OCI-LY3 (cell line): ENCODE measurements around the gene GRID1.

ENCODE experiments used
- H2AFZ ChIP-seq: fragments of 200-600, 300-600 bp; shearing (Covaris generic); 2 replicates; pipeline ENCODE4 v1.6.0; 2014; ENCODE audit warnings: antibody characterized with exemption, low read depth, low read length
- H3K27ac ChIP-seq: fragments of 200-600, 300-600 bp; sonication (generic); 2 replicates; pipeline ENCODE4 v1.5.1; 2014; ENCODE audit warnings: mild to moderate bottlenecking, low read length, moderate library complexity, mixed read lengths
- H3K27me3 ChIP-seq: fragments of 200-600, 300-600 bp; sonication (generic); 2 replicates; pipeline ENCODE4 v1.6.1; 2014; ENCODE audit warnings: low read depth, low read length, mixed read lengths
- H3K36me3 ChIP-seq: fragments of 200-600, 300-600 bp; sonication (generic); replicated peaks from 2 replicates; pipeline ENCODE3; 2014; ENCODE audit warnings: low read depth, low read length, mixed read lengths
- H3K4me1 ChIP-seq: fragments of 300-600, 200-600 bp; sonication (generic); 2 replicates; pipeline ENCODE4 v1.6.1; 2014; ENCODE audit warnings: low read length, mixed read lengths
- H3K4me2 ChIP-seq: fragments of 200-600, 300-600 bp; sonication (generic); 2 replicates; pipeline ENCODE4 v1.6.1; 2014; ENCODE audit warnings: low read length, mixed read lengths
- H3K4me3 ChIP-seq: fragments of 300-600, 200-600 bp; sonication (generic); 2 replicates; pipeline ENCODE4 v1.5.1; 2014; ENCODE audit warnings: antibody characterized with exemption, mild to moderate bottlenecking, low read length, moderate library complexity
- H3K79me2 ChIP-seq: fragments of 300-600, 200-600 bp; shearing (Covaris generic); 2 replicates; pipeline ENCODE4 v1.6.1; 2014; ENCODE audit warnings: mild to moderate bottlenecking, low read length, mixed read lengths
- H3K9ac ChIP-seq: fragments of 300-600, 200-600 bp; shearing (Covaris generic); 2 replicates; pipeline ENCODE4 v1.6.0; 2014; ENCODE audit warnings: mild to moderate bottlenecking, low read length, moderate library complexity
- H3K9me3 ChIP-seq: fragments of 200-600, 300-600 bp; shearing (Covaris generic); 2 replicates; pipeline ENCODE4 v1.6.1; 2014; ENCODE audit warnings: low read length, mixed read lengths; ENCODE audit not compliant: insufficient read depth
- H4K20me1 ChIP-seq: fragments of 200-600, 300-600 bp; sonication (generic); 2 replicates; pipeline ENCODE4 v1.6.1; 2016; ENCODE audit warnings: low read length, mixed read lengths; ENCODE audit not compliant: insufficient read depth
- EZH2phosphoT487 ChIP-seq: fragments of 200-600 bp; shearing (Covaris generic); IDR thresholded peaks from 2 replicates; pipeline ENCODE4 v1.6.1; 2018; ENCODE audit warnings: antibody characterized with exemption, mixed run types, low read depth
- TF ChIP-seq, protein P1 (sequence below): fragments of 200-600, 300-600 bp; sonication (generic); IDR thresholded peaks from 2 replicates; pipeline ENCODE4 v1.5.1; 2014; ENCODE audit warnings: antibody characterized with exemption, low read length, low read depth

Gene GRID1

DNA sequence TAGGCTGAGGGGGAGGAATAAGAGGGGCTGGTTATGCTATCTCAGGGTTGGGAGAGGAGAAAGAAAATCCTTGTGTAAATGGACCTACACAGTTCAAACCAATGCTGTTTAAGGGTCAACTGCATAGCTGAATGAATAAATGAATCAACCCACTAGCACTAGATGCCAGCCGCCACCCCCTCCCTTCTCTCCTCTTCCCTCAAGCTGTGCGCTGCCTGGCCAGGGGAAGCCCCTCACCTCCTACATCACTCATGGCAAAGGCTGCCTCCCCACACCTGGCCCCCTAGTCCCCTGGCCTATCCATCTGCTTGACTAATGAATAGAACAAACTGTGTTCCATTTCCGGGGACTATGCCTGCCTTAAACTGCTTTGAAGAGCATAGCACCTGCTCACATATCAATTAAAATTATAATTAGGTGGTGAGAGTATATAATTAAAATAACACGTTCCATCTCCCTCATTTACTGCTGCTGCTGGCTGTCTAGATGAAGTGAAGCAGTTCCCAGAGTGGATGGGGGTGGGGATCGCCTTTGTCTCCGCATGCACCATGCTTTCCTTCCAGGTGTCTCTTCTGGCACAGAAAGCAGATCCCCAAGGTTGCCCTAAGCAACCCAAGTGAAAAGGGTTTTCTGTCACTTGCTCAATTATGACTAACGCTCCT, 32.6 kb downstream of the GRID1 start:
- no peak overlapping the region for H3K9ac ChIP-seq
- TF ChIP-seq, protein P1, sequence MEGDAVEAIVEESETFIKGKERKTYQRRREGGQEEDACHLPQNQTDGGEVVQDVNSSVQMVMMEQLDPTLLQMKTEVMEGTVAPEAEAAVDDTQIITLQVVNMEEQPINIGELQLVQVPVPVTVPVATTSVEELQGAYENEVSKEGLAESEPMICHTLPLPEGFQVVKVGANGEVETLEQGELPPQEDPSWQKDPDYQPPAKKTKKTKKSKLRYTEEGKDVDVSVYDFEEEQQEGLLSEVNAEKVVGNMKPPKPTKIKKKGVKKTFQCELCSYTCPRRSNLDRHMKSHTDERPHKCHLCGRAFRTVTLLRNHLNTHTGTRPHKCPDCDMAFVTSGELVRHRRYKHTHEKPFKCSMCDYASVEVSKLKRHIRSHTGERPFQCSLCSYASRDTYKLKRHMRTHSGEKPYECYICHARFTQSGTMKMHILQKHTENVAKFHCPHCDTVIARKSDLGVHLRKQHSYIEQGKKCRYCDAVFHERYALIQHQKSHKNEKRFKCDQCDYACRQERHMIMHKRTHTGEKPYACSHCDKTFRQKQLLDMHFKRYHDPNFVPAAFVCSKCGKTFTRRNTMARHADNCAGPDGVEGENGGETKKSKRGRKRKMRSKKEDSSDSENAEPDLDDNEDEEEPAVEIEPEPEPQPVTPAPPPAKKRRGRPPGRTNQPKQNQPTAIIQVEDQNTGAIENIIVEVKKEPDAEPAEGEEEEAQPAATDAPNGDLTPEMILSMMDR: no peak
- no peak for TF ChIP-seq EZH2phosphoT487
- no peaks in the 10 kb centered on the region for H3K4me1 ChIP-seq
- no peaks in the 10 kb centered on the region for H3K79me2 ChIP-seq
- H3K9me3 ChIP-seq: no peaks in the 10 kb centered on the region
- H3K4me2 ChIP-seq: no peak overlapping the region
- H4K20me1 ChIP-seq: no peaks in the 10 kb centered on the region
- no peaks in the 10 kb centered on the region for H3K27me3 ChIP-seq
- no peak overlapping the region for H2AFZ ChIP-seq
- H3K36me3 ChIP-seq: no peaks in the 10 kb centered on the region
- no peak overlapping the region for H3K27ac ChIP-seq
- no peak overlapping the region for H3K4me3 ChIP-seq

DNA sequence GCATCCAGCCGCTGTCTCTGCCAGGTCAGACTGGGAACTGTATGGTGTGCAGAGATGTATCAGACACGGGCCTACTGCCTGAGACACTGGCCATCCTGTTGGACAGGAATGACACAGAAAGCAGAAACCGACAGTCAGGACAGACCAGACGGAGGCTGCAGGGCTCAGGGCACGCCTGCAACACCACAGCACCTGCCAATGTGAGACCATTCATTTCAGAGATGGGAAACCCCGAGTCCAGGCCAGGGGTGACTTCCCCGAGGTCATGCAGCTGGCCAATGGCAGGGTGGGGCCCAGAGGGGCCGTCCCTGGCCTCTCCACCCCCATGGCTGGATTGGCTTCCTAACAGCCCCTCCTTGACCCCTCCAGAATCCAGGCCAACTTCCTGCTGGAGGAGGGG, 34.7 kb downstream of the GRID1 start:
- Histone ChIP-seq H3K79me2 (no peaks in the 10 kb centered on the region), H3K9me3 (no peaks in the 10 kb centered on the region), H3K9ac (no peak overlapping the region), H4K20me1 (no peaks in the 10 kb centered on the region), H3K27ac (no peak overlapping the region), H3K4me1 (no peaks in the 10 kb centered on the region), H3K4me3 (no peak overlapping the region), H3K36me3 (no peaks in the 10 kb centered on the region), H2AFZ (no peak overlapping the region), H3K27me3 (no peaks in the 10 kb centered on the region), H3K4me2 (no peak overlapping the region)
- no peak for TF ChIP-seq EZH2phosphoT487
- TF ChIP-seq, protein P1: no peak

DNA sequence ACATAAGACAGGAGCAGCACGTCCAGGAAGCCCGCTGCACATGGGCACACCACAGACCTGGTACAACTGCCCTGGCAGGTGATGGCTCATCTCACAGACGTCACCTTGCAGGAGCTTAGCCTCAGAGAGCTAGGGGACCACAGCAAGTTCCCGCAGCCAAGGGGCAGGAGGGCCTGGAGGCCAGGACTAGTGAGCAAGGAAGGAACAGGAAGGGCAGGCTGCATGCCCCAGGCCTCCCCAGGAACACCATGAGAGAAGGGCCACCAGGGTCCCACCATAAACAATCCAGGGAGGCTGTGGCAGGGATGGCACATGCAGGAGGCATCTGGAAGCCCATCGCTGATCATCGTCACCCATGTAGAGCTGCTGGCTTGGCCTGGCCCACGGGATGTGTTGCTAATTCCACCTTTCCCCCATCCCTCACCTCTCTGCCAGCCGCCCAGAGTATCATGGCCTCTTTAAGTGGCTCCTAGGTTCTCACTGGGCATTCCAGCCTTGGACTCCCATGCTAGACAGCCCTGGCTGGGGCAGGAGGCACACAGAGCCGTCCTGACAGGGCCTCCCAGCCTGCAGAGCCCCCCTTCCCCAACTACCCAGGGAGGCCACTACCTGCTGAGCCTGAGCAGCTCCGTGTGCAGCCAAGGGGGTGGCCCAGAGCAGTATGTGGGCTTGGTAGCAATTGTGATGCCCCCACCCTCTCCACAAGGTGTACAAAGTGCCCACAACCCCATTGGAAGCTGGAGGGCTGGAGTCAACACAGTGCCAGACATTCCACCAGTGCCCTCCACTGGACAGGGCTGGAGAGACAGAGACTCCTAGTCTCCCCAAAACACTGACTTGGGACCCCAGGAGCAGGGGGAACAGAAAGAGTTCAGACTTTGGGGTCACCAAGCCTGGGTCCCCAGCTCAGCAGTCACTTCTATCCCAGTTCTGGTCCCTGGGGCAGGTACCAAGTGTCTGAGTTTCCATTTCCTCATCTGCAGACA, 35.5 kb downstream of the GRID1 start:
- no peak overlapping the region for H3K9ac ChIP-seq

More for the DNA sequence above, 35.5 kb downstream of the GRID1 start:
- no peaks in the 10 kb centered on the region for H4K20me1 ChIP-seq
- no peaks in the 10 kb centered on the region for H3K4me1 ChIP-seq
- no peak overlapping the region for H2AFZ ChIP-seq
- H3K27ac ChIP-seq: no peak overlapping the region
- H3K4me3 ChIP-seq: no peak overlapping the region
- no peaks in the 10 kb centered on the region for H3K9me3 ChIP-seq
- no peak overlapping the region for H3K4me2 ChIP-seq
- H3K27me3 ChIP-seq: no peaks in the 10 kb centered on the region
- no peaks in the 10 kb centered on the region for H3K36me3 ChIP-seq
- TF ChIP-seq, protein P1: 0 out of 2 replicates have a peak, but pooled peaks have one; percentile 7
- TF ChIP-seq EZH2phosphoT487: no peak
- no peaks in the 10 kb centered on the region for H3K79me2 ChIP-seq
